GM08714 (cell line): ENCODE measurements around the gene DPM2.

Source experiments
- H3K4me3 ChIP-seq: fragments of 200-500 bp; sonication (Bioruptor generic); 2 replicates; pipeline ENCODE4 v1.5.1; 2014; ENCODE audit warnings: mild to moderate bottlenecking, low read length, inconsistent platforms
- ZNF274 ChIP-seq: IDR thresholded peaks from 2 replicates; pipeline ENCODE4 v1.6.1; 2012; ENCODE audit warnings: mild to moderate bottlenecking, low read depth, low read length

The DPM2 gene

DNA sequence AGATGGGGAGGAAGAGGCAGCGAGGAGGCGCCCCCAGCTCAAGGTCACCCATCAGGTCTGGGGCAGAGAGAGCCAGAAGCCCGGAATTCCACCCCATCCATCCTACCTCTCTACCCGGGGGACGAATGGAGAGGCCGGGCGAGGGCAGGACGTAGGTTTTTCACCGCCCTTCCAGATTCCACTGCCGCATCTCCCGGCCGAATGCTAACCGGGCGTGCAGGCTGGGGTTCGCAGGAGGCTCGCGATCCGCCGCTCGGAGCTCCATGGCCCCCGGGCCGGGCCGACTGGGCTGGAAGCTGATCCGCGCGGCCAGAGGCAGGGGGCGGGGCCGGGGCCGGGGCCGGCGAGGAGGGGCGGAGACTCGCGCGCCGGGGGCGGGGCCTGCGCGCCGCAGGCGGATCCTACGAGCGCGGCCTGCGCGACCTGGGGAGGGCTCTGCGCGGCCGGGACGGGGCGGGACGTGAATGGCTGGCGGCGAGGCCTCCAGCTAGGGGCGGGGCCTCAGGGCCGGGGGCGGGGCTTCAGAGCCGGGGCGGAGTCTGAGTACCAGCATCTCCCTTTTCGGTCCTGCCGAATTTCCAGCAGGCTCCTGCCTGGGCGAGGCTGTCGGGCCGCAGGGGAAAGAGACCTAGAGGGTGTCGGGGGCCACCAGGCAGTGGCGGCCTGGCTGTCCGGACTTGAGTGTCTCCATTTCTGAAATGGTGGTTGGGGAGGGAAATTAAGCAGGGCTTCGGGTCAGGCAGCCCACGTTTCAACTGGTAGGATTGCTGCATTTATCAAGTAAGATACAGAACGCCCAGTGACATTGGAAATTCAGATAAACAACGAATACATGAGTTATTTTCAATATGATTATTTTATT is 20.7 kb downstream of the DPM2 start, which contains the start of gene ST6GALNAC4:
Gene ST6GALNAC4 (minus strand): TSS at position 322 of the 862 bp plus-strand sequence. CDS start 622 bp downstream, outside the sequence.
- TF ChIP-seq ZNF274: no peak
- H3K4me3 ChIP-seq: peak within 1 kb of the TSS; percentile 77

DNA sequence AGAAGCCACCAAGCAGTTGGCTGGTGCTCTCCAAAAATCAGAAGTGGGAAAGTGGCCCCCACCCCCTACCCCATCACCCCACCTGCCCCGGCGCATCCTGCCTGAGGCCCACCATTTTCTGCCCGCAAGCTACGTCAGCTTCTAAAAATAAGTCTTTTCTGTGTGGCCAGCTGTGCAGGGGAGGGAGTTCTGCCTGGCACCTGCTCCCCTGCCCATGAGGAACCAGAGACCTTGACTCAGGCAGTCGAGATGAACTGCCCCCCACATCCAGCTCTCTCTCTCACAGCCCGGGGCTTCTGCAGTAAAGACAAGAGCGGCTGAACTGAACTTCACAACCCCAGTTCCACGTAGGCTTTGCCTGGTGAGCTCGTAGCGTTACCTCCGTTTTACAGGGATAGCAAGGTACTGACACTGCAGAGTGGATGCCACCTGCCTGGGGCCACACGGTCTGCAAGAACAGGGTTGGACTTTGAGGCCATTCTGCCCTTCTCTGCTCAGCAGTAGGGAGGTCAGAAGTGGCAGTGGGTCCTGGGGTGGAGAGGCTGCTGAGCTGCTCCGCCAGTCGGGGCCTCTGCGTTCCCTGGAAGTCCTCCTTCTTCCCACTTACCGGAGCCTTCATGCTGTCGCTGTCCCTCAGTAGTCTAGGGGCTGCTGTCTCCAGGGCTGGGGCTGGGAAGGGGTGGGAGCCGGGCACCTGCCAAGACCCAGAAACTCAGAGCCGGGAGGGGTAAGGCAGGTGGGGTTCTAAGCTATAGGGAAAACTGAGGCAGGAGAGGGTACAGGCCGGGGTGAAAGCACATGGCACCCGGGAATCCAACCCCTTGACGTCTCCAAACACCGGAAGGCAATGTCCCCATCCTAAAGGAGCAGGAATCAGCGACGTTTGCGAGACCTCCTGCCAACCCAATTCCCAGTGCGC is 21.6 kb downstream of the DPM2 start:
- TF ChIP-seq ZNF274: no peak
- peak overlapping the region; percentile 77 for H3K4me3 ChIP-seq

DNA sequence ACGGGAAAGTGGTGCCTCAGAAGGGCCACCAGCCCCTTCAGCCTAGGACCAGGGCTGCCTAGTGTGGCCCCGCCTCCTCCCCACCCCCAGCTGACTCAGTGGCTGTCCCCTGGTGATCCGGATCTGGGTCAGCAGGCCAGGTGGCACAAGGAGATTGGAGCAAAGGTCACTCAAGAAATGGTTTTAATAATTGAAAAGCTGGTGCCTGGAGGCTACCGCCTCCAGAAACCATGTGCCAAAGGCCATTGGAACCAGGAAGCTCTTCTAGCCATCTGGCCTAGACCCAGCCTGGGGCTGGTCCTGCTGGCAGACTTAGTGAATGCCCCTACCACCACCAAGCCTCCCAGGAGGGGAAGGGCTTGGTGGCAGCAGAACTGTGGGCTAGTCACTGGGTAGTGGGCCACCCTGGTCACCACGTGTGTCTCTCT is 22.3 kb downstream of the DPM2 start:
- peak overlapping the region; percentile 48; the same call in 1 of the 2 replicates for H3K4me3 ChIP-seq
- TF ChIP-seq ZNF274: no peak

DNA sequence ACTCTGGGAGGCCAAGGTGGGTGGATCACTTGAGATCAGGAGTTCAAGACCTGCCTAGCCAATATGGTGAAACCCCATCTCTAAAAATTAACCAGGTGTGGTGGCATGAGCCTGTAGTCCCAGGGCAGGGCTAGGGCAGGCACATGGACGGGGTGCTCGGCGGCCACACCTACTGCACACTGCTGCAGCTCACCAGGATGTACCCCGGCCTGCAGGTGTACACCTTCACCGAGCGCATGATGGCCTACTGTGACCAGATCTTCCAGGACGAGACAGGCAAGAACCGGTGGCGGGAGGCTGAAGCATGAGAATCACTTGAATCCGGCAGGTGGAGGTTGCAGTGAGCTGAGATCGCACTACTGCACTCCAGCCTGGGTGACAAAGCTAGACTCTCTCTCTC is 24.0 kb downstream of the DPM2 start:
- TF ChIP-seq ZNF274: no peak
- no peak overlapping the region for H3K4me3 ChIP-seq

DNA sequence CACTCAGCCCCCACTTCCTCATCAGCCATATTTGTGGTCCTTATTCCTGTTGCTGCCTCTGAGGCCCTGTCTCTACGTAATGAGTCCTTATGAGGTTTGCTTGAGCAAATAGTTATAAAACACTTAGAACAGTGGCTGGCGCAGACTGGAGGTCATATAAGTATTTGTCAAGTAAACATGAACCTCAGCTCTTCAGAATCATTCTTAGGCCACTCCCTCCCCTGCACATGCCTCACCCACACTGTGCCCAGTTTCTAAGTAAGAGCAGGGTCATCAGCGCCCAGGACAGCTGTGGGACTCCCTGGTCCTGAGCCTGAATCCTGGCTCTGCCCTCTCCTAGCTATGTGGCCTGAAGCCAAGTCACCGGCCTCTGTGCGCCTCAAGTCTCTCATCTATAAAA is 24.8 kb downstream of the DPM2 start:
- no peak overlapping the region for H3K4me3 ChIP-seq
- TF ChIP-seq ZNF274: no peak

DNA sequence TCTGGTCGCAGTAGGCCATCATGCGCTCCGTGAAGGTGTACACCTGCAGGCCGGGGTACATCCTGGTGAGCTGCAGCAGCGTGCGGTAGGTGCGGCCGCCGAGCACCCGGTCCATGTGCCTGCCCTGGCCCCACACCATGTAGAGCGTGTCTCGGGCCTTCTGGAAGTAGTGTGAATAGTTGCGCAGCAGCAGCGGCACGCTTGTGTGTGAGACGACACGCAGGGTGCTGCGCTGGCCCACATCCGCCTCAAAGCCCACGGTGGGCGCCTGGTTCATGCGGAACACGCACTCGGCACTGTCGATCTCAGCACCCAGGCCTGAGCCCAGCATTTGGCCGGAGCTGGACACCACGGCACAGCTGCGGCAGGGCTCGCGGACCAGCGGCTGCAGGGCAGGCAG is 25.4 kb downstream of the DPM2 start:
- no peak for TF ChIP-seq ZNF274
- no peak overlapping the region for H3K4me3 ChIP-seq

DNA sequence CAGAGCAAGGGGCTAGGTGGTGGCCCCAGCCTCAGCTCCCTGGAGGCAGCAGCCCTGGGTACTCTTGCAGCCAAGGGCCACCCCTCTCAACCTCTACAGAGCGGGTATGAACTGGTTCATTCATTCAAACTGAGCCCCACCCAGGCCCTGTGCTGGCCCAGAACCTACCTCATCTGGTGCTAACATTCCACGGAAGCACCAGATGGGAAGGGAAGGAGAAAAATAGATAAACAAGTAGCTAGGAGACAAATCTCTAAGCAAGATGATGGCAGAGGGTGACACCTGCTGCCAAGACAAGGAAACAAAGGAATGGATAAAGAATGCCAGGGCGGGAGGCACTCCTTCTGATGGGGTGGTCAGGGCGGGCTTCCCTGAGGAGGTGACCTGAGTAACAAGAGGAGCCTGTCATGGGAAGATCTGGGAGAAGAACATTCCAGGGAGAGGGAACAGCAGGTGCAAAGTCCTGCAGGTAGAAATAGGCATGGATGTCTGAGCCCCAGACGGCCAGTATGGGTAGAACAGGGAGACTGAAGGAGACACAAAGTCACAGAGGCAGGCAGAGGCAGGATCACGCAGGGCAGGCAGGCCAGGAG is 26.9 kb downstream of the DPM2 start:
- TF ChIP-seq ZNF274: no peak
- no peak overlapping the region for H3K4me3 ChIP-seq

DNA sequence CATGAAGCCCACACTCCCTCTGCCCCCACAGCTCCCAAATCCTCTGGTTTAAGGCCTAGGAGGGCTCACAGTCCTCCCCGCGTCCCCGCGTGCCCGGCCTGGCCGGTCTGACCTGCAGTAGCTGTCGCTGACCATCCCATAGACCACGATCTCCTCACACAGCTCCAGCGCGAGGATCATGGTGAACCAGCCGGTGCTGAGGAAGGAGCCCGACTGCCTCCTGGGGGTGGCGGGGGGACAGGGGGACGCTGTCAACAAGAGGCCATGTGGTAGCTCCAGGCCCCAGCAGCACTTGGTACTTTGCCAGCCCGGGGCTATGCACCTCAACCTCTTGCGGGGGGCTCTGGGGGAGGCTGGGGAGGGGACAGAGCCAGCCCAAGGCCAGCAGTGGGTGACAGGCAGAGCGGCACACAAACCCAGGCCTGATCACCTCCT is 27.8 kb downstream of the DPM2 start:
- no peak overlapping the region for H3K4me3 ChIP-seq

DNA sequence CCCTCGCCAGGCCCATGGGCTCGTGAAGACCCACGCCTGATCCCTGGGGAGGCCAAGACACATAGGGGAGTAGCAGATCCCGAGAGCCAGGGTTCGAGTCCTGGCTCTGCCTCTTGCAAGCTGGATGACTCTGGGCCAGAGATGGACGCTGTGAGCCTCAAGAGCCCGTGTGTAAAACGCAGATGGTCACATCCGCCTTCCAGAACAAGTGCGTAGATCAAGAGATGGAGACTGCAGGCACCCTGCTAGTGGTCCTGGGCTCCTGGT is 29.1 kb downstream of the DPM2 start:
- no peak overlapping the region for H3K4me3 ChIP-seq
- TF ChIP-seq ZNF274: no peak

More for the DNA sequence above, 27.8 kb downstream of the DPM2 start:
- TF ChIP-seq ZNF274: no peak

DNA sequence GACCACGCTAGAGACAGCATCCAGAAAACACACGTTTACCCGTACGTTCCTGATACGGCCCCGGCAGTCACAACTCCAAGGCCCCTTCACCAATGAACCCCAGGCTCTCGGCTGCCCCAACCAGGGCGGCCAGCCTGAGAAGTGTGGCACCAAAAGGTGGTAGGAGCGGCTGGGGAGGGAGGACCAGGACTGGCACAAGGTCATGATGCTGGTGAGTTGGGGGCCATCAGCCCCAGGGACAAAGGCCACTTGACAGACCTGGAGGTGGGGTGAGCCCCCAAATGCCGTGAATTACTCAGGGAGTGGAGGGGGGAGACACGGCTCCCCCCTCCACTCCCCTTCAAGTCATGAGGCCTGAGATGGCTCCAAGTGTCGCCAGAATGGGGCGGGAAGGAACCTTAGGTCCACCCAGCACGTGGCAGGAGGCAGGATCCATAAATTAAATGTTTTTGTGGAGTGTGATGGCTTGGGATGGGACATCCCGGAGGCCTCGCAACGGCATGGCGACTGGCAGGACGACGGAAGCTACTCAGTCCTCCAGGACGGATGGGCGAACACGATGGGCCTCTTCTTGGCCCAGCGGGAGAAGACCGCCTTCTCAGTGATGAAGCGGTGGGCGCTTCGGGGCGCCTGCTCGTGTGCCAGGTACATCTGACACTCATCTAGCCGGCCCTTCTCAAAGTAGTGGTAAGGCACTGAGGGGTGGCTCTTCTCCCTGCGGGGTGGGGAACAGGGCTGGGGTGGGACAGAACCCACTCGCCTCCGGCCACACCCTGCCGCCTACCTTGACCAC is 29.6 kb downstream of the DPM2 start:
- TF ChIP-seq ZNF274: no peak
- no peak overlapping the region for H3K4me3 ChIP-seq

DNA sequence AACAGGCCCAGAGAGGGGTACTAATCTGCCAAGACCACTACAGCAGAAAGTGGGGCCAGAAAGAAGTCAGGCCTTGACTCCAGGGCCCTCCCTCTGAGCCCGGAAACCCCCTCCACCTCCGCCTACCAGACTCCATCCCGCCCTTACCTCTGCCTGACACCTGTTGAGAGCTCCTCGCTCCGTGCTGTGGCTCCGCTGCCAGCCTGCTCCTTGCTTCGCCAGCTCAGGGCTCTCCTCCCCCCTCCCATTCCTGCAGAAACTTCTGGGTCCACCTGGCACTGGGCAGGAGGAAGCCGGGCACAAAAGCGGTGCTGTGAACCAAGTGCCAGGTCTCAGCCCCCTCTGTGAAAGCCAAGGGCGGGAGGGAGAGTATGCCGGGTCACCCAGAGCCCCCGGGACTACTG is 31.9 kb downstream of the DPM2 start:
- no peak overlapping the region; the same call in 1 of the 2 replicates for H3K4me3 ChIP-seq

DNA sequence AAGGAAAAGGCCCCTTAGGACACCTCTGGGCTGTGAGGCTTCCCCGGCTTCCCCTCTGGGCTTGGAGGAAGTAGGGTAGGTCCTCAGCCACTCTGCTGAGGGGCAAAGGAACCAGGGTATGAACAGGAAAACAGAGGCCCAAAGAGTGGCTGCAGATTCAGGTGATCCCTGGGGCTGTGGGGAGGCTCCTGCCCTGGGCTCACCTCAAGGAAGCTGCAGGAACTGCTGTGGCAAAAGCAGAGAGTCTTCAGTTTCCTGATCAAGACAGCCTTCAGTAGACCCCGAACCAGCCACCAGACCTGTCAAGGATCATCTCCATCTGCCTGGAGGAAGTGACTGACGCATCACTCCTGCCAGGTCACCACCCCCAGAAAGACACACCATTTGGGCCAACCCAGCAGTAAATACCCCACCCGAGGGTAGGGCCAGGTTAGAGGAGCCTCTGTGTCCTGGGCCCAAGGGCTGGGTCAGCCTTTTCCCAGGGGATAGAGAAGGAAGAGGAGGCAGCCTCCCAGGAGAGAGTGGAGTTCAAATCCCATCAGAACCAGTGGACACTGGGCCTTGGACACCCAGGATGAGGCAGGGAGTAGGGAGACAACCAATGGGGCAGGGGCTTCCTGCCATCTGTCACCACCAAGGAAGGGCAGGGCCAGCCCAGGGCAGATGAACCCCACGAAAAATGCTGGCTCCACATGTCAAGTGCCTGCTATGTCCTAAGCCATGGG is 32.5 kb downstream of the DPM2 start:
- TF ChIP-seq ZNF274: no peak
- H3K4me3 ChIP-seq: no peak overlapping the region

More for the DNA sequence above, 31.9 kb downstream of the DPM2 start:
- TF ChIP-seq ZNF274: no peak

DNA sequence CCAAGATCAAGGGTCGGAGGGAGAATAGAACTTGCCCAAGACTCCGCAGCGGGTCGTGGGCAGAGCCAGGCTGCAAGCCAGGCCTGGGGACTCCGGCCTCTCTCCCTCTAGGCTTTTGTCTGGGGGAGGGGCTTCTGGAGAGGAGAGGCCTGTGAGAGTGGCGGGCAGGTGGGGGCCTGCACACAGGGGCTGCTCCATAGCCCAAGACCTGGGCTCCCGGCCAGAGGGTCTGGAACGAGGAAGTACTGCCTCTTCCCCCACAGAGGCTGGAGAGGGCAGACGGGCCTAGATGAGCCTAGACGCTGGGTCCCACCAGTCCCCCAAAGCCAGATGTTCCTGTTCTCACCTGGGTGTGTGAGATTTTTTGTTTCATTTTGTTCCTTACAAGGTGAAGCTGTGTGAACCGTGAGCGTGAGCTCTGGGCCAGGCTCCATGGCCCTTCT is 33.1 kb downstream of the DPM2 start:
- no peak for TF ChIP-seq ZNF274
- no peak overlapping the region for H3K4me3 ChIP-seq
